ENCODE measurements around the gene CDK5RAP3. TPM values are rescaled to one million over a fixed set of nuclear protein-coding genes. Genes with fewer than 3 reads are reported as not detected.

CDK5RAP3 gene
- total and polyA plus RNA-seq, 2 donors (not counting 3 experiments of a cell fraction or from before 2014, with no cell fraction given) = 109 to 139 TPM

DNA sequence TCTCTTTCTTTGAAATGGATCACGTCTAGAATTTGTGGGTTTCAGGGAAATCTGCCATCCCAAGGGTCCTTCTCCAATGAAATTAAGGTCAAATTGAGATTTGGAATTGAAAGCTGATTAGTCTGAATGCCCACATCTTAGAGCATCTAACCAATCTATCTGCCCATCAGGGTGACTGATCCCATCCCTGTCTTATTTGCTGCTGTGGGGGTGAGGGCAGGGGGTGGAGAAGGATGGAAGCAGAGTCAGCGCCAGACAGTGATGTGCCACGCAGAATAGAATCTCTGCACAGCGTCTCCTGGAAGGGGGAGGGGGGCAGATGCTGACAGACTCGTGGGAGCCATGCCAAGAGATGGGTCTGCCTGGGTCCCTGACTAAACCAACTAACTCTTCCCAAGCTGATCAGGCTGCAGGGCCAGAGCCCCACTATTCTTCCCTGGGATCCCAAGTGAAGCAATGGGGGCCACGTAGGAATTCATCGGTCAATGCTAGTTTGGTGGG is 32.1 kb downstream of the CDK5RAP3 start:
- H3K9ac ChIP-seq (replicated peaks; ENCODE audit: extremely low read depth, insufficient read depth, low read length) = peak overlapping the region; percentile 83
- no peak for FAIRE-seq
- H3K9me3 ChIP-seq (replicated peaks; ENCODE audit: control insufficient read depth, insufficient read depth, low read length) = no peaks in the 10 kb centered on the region
- H3K4me1 ChIP-seq (ENCODE audit: control insufficient read depth, extremely low read depth, insufficient read depth, low read length) = peaks cover 30% of the 10 kb centered on the region
- no peak for DNase-seq (ENCODE audit: low read depth, low spot score)
- H3K9me1 ChIP-seq (replicated peaks; ENCODE audit: control insufficient read depth, extremely low read depth, insufficient read depth, low read length) = no peaks in the 10 kb centered on the region
- H3K4me3 ChIP-seq (replicated peaks in 1 of 3; ENCODE audit: insufficient read depth in 1 of 3, low read depth in 1 of 3, low read length in 3 of 3) = no peak overlapping the region
- H3K4me2 ChIP-seq (ENCODE audit: insufficient read depth, low read length) = peak overlapping the region; percentile 56
- no peaks in the 10 kb centered on the region for H4K20me1 ChIP-seq (replicated peaks; ENCODE audit: control insufficient read depth, extremely low read depth, insufficient read depth, low read length)
- ChIA-PET POLR2A (interaction anchor here (0.9 kb wide), 1 partner anchor 8 kb away, joined by 5 read pairs; no protein-coding TSS in a partner anchor), CTCF (interaction anchor here (0.9 to 4.0 kb wide), 4 partner anchors 9 to 56 kb away, joined by 3 to 20 read pairs (median 8); no protein-coding TSS in a partner anchor)
- dilution Hi-C loops (cut with MboI; ENCODE audit: extremely low pct_ligation_motif_present, low sequenced_read_pairs) (no loop called here), intact Hi-C loops (cut with micrococcal nuclease) (loop anchor here (2.0 kb wide), 1 partner anchor 16 kb away; no protein-coding TSS in a partner anchor)
- H3K27ac ChIP-seq (ENCODE audit: insufficient read depth, low read depth, low read length) = peak overlapping the region; percentile 84
- no peaks in the 10 kb centered on the region for H3K27me3 ChIP-seq (ENCODE audit: control insufficient read depth in 2 of 2, insufficient read depth in 2 of 2, low read length in 2 of 2)
- no peaks in the 10 kb centered on the region for H3K36me3 ChIP-seq (ENCODE audit: control insufficient read depth in 2 of 2, extremely low read depth in 1 of 2, insufficient read depth in 2 of 2, low read length in 2 of 2)
- no peaks in the 10 kb centered on the region for H3K79me2 ChIP-seq (ENCODE audit: control insufficient read depth, insufficient read depth, low read length)
- TSS peak; percentile 75 for BruUV-seq (replicated peaks)
- peak overlapping the region; percentile 75 for H2AFZ ChIP-seq (ENCODE audit: low read depth, low read length)
- TF ChIP-seq MYC (IDR thresholded peaks at IDR 0.05; ENCODE audit: low read depth, low read length) (no peak), EZH2 (IDR thresholded peaks at IDR 0.05; ENCODE audit: borderline replicate concordance, low read depth, low read length, severe bottlenecking) (no peak), POLR2AphosphoS5 (IDR thresholded peaks at IDR 0.05; ENCODE audit: insufficient read depth, low read depth, low read length) (no peak), POLR2A (IDR thresholded peaks at IDR 0.05; ENCODE audit: low read depth, low read length) (no peak), FOS (IDR thresholded peaks at IDR 0.05; ENCODE audit: borderline replicate concordance, insufficient read depth, low read length) (no peak), JUN (IDR thresholded peaks at IDR 0.05; ENCODE audit: borderline replicate concordance, insufficient read depth, insufficient read length, low read depth) (no peak), GATA2 (IDR thresholded peaks at IDR 0.05; ENCODE audit: insufficient read depth, insufficient read length, low read depth, low read length) (no peak)
- TF ChIP-seq, protein P1, sequence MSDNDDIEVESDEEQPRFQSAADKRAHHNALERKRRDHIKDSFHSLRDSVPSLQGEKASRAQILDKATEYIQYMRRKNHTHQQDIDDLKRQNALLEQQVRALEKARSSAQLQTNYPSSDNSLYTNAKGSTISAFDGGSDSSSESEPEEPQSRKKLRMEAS (IDR thresholded peaks at IDR 0.05; ENCODE audit: insufficient read depth, insufficient read length) = no peak
- TF ChIP-seq, protein P2, sequence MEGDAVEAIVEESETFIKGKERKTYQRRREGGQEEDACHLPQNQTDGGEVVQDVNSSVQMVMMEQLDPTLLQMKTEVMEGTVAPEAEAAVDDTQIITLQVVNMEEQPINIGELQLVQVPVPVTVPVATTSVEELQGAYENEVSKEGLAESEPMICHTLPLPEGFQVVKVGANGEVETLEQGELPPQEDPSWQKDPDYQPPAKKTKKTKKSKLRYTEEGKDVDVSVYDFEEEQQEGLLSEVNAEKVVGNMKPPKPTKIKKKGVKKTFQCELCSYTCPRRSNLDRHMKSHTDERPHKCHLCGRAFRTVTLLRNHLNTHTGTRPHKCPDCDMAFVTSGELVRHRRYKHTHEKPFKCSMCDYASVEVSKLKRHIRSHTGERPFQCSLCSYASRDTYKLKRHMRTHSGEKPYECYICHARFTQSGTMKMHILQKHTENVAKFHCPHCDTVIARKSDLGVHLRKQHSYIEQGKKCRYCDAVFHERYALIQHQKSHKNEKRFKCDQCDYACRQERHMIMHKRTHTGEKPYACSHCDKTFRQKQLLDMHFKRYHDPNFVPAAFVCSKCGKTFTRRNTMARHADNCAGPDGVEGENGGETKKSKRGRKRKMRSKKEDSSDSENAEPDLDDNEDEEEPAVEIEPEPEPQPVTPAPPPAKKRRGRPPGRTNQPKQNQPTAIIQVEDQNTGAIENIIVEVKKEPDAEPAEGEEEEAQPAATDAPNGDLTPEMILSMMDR (IDR thresholded peaks at IDR 0.05; ENCODE audit: extremely low read depth in 1 of 2, insufficient read depth in 1 of 2, low read depth in 1 of 2, low read length in 2 of 2) = no peak
